ENCODE measurements around the gene MRPL11.

- TF ChIP-seq EZH2 (IDR thresholded peaks at IDR 0.05; ENCODE audit: insufficient read depth, poor library complexity, severe bottlenecking) (no peak), EZH2phosphoT487 (IDR thresholded peaks at IDR 0.05; ENCODE audit: insufficient read depth, low read depth) (no peak)
These were observed 28.5 kb downstream of the MRPL11 start for GRCh38 chr11:66410191-66410590.
